ENCODE data around the gene AMBRA1. TPM values are rescaled to one million over a fixed set of nuclear protein-coding genes. Genes with fewer than 3 reads are reported as not detected.

Gene AMBRA1
- total and polyA plus RNA-seq, 11 donors: 5.6 to 23.5 (median 16.2) TPM

DNA sequence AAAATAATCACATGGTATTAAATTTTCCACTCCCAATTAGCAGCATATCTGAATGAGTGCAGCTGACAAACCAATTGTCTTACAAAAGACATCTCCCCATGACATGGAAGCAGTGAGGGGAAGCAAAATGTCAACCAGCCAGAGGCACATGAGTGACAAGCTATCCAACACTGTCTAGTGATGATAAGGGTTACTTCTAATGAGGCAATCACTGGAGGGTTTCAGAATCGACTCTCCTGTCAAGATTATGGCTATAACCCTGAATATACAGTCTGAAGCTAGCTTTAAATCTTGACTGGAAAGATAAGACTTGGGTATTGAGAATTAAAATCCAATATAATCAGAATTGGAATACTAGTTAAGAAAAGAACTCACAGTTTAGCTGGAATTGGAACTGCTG lies 50.3 kb downstream of the AMBRA1 start:
- Histone ChIP-seq H3K27ac (no peak overlapping the region), H3K4me3 (no peak overlapping the region), H3K36me3 (peaks cover 0 to 92% (median 72%) of the 10 kb centered on the region in 9 donors), H3K27me3 (no peaks in the 10 kb centered on the region), H3K9me3 (no peaks in the 10 kb centered on the region), H3K4me1 (peaks cover 0 to 13% (median 0%) of the 10 kb centered on the region in 12 donors)
- intact Hi-C loops (cut with DNase I): loop anchor here in 2 of 10 donors (10.0 kb wide), 1 partner anchor 71 kb away; the partner anchor contains the start of genes ATG13 (in 2 of the 2) and HARBI1 (in 2 of the 2)
- ATAC-seq (no peak), DNase-seq (no peak)
- whole genome bisulfite sequencing, 4 donors: 24 to 44% (median 34%) methylated on average over 1 of the region's 1 CpG
- TF ChIP-seq CTCF (IDR thresholded peaks at IDR 0.05) (no peak), POLR2A (IDR thresholded peaks at IDR 0.05) (no peak)

DNA sequence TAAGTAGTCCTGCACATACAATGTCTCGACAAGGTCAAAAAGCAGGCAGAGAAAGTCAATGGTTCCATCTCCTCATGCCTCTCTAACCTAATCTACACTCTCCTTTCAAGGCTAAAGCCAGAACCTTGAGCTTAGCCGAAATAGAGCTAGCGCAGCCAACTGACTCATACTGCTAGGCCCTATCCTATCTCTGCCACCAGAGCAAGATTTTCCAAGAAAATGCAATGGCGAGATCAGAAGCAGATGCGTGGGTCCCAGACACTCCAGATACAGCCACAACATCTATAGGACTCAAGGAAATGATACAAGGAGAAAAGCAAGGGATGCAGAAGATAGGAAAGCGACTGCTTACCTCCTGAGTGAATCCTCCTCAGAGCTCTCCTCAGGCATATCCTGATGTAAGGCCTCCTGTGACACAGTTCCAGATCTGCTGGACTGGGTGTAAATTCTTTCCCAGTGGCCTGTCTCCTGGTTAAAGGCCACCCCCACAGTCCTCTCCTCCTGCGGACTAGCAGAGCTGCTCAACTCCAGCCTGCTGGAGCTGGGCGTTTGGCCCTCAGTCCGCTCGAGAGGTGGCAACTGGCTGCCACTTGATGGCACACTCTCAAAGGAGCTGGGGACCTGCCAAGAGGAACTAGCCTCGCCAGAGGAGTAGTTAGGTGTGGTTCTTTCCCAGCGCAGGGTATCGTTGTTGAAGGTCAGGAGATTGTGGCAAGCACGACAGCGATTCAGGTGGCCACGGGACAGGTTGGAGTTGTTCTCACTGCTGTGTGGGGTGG lies 52.0 kb downstream of the AMBRA1 start:
- Histone ChIP-seq H3K4me3 (no peak overlapping the region), H3K27me3 (no peaks in the 10 kb centered on the region), H3K36me3 (peaks cover 0 to 80% (median 67%) of the 10 kb centered on the region in 9 donors), H3K9me3 (no peaks in the 10 kb centered on the region), H3K27ac (no peak overlapping the region), H3K4me1 (peaks cover 0 to 17% (median 3%) of the 10 kb centered on the region in 12 donors)
- peak; percentile 27 to 72 (median 53) for DNase-seq
- peak in 3 of 4 donors; percentile 60 to 74 (median 62) for ATAC-seq
- intact Hi-C loops (cut with DNase I): loop anchor here in 2 of 10 donors (10.0 kb wide), 1 partner anchor 73 kb away; the partner anchor contains the start of genes ATG13 (in 2 of the 2) and HARBI1 (in 2 of the 2)
- 61 to 69% (median 69%) methylated on average over 16 of the region's 16 CpGs for WGBS, 4 donors
- TF ChIP-seq POLR2A (IDR thresholded peaks at IDR 0.05): no peak
- peak in 1 of 12 donors; percentile 15 for TF ChIP-seq CTCF (IDR thresholded peaks at IDR 0.05)

DNA sequence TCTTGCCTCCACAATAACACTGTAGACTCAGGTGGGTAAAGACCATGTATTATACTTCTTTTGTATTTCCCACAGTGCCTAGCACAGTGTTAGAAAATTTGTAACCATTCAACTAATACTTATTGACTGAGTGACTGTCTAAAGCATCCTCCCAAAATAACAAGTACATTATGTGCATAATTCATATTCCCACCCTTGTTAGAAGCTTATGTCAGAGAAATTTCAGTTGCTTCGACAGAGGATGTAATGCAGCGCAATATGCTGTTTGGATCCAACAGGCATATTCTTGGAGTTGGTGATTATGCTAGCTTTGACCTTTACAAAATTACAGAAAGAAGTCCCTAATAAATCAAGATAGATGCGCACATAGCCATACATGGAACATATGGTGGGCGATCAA lies 53.0 kb downstream of the AMBRA1 start:
- WGBS, 4 donors: 95 to 97% (median 95%) methylated on average over 4 of the region's 4 CpGs
- DNase-seq: no peak
- H3K4me1 ChIP-seq: peaks cover 0 to 17% (median 3%) of the 10 kb centered on the region in 12 donors
- intact Hi-C loops (cut with DNase I): loop anchor here in 2 of 10 donors (10.0 kb wide), 1 partner anchor 74 kb away; the partner anchor contains the start of genes ATG13 (in 2 of the 2) and HARBI1 (in 2 of the 2)
- H3K4me3 ChIP-seq: no peak overlapping the region
- H3K36me3 ChIP-seq: peaks cover 0 to 70% (median 58%) of the 10 kb centered on the region in 9 donors
- no peaks in the 10 kb centered on the region for H3K27me3 ChIP-seq
- ATAC-seq: no peak
- H3K27ac ChIP-seq: no peak overlapping the region
- TF ChIP-seq CTCF (IDR thresholded peaks at IDR 0.05) (no peak), POLR2A (IDR thresholded peaks at IDR 0.05) (no peak)
- H3K9me3 ChIP-seq: no peaks in the 10 kb centered on the region
